Measurements from ENCODE around the gene IRF2.

DNA sequence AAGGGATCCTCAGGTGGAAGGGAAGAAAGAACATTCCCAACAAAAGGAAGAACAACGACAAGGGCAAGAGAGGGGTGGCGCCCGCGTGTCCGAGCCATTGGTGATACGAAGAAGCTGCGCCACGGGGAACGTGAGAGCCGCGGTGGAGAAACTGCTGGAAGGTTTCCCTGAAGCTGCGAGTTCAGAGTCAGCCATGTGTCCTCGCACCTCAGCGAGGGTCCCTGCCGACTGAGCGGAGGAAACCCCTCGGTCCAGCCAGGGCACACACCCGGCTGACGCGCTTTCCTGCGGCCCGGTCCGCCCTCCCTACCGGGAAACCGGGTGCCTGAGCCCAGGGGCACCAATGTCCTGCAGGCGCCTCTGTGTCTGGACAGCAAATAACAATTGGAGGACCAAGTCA lies 18.0 kb downstream of the IRF2 start:
- TF ChIP-seq POLR2AphosphoS5 (IDR thresholded peaks at IDR 0.05) = no peak
- TF ChIP-seq, protein P1, sequence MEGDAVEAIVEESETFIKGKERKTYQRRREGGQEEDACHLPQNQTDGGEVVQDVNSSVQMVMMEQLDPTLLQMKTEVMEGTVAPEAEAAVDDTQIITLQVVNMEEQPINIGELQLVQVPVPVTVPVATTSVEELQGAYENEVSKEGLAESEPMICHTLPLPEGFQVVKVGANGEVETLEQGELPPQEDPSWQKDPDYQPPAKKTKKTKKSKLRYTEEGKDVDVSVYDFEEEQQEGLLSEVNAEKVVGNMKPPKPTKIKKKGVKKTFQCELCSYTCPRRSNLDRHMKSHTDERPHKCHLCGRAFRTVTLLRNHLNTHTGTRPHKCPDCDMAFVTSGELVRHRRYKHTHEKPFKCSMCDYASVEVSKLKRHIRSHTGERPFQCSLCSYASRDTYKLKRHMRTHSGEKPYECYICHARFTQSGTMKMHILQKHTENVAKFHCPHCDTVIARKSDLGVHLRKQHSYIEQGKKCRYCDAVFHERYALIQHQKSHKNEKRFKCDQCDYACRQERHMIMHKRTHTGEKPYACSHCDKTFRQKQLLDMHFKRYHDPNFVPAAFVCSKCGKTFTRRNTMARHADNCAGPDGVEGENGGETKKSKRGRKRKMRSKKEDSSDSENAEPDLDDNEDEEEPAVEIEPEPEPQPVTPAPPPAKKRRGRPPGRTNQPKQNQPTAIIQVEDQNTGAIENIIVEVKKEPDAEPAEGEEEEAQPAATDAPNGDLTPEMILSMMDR (IDR thresholded peaks at IDR 0.05; ENCODE audit: poor library complexity, severe bottlenecking) = no peak
